ENCODE results near the gene NINL.

DNA sequence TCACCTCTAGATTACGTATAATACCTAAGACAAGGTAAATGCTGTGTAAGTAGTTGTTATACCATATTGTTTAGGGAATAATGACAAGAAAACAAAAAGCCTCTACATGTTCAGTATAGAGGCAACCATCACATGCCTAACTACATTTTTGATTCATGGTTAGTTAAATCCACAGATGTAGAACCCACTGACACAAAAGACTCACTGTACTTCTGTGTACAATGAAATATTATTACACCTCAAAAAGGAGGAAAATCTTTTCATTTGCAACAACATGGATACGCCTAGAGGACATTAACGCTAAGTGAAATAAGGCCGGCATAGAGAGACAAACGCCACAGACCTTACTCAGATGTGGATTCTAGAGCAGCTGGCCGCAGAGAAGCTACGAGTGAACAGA, 50.5 kb downstream of the NINL start:
- TF ChIP-seq, protein P1, sequence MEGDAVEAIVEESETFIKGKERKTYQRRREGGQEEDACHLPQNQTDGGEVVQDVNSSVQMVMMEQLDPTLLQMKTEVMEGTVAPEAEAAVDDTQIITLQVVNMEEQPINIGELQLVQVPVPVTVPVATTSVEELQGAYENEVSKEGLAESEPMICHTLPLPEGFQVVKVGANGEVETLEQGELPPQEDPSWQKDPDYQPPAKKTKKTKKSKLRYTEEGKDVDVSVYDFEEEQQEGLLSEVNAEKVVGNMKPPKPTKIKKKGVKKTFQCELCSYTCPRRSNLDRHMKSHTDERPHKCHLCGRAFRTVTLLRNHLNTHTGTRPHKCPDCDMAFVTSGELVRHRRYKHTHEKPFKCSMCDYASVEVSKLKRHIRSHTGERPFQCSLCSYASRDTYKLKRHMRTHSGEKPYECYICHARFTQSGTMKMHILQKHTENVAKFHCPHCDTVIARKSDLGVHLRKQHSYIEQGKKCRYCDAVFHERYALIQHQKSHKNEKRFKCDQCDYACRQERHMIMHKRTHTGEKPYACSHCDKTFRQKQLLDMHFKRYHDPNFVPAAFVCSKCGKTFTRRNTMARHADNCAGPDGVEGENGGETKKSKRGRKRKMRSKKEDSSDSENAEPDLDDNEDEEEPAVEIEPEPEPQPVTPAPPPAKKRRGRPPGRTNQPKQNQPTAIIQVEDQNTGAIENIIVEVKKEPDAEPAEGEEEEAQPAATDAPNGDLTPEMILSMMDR (conservative IDR thresholded peaks at IDR 0.05 in 1 of 2, IDR thresholded peaks at IDR 0.05 in 1 of 2; ENCODE audit: extremely low read depth in 1 of 2, insufficient read depth in 1 of 2, low read depth in 1 of 2, low read length in 2 of 2) = no peak
- no peak for TF ChIP-seq EZH2 (IDR thresholded peaks at IDR 0.05; ENCODE audit: borderline replicate concordance, low read length)
